ENCODE measurements around the gene TAX1BP3. TPM values are rescaled to one million over a fixed set of nuclear protein-coding genes. Genes with fewer than 3 reads are reported as not detected.
A peak's percentile ranks its signal among the peaks of the same experiment; 100 is the strongest.

Gene TAX1BP3
- total RNA-seq, 1 donor: 164 TPM

GRCh38 chr17:3641014-3641413, 27.4 kb downstream of the TAX1BP3 start:
- Histone ChIP-seq H4K20me1 (ENCODE audit: insufficient read depth, low read length) (peaks cover 2% of the 10 kb centered on the region), H3K4me1 (ENCODE audit: insufficient read depth, low read length) (peaks cover 13% of the 10 kb centered on the region), H3K4me2 (ENCODE audit: insufficient read depth, low read length) (no peak overlapping the region), H3K9me3 (ENCODE audit: low read depth, low read length) (no peaks in the 10 kb centered on the region), H3K4me3 (ENCODE audit: insufficient read depth, low read length) (no peak overlapping the region), H3K79me2 (ENCODE audit: insufficient read depth, low read length) (peaks cover 23% of the 10 kb centered on the region), H3K36me3 (ENCODE audit: insufficient read depth, low read length) (peaks cover 12% of the 10 kb centered on the region), H2AFZ (ENCODE audit: low read length) (no peak overlapping the region), H3K27ac (ENCODE audit: low read depth, low read length) (no peak overlapping the region), H3K27me3 (ENCODE audit: insufficient read depth, low read length) (no peaks in the 10 kb centered on the region)
- DNase-seq (ENCODE audit: insufficient read length, low spot score, missing footprints): no peak
- no peak for TF ChIP-seq CTCF (IDR thresholded peaks at IDR 0.05; ENCODE audit: extremely low read depth, low read depth, low read length)

- Histone ChIP-seq H3K4me2 (ENCODE audit: insufficient read depth, low read length) (peak overlapping the region; percentile 33), H3K9me3 (ENCODE audit: low read depth, low read length) (no peaks in the 10 kb centered on the region), H3K27me3 (ENCODE audit: insufficient read depth, low read length) (no peaks in the 10 kb centered on the region), H3K36me3 (ENCODE audit: insufficient read depth, low read length) (peaks cover 11% of the 10 kb centered on the region), H2AFZ (ENCODE audit: low read length) (peak overlapping the region; percentile 66), H3K4me3 (ENCODE audit: insufficient read depth, low read length) (no peak overlapping the region), H3K4me1 (ENCODE audit: insufficient read depth, low read length) (peaks cover 13% of the 10 kb centered on the region), H4K20me1 (ENCODE audit: insufficient read depth, low read length) (peaks cover under 1% of the 10 kb centered on the region), H3K79me2 (ENCODE audit: insufficient read depth, low read length) (peaks cover 31% of the 10 kb centered on the region), H3K27ac (ENCODE audit: low read depth, low read length) (peak overlapping the region; percentile 75)
- DNase-seq (ENCODE audit: insufficient read length, low spot score, missing footprints): peak; percentile 92
- TF ChIP-seq CTCF (IDR thresholded peaks at IDR 0.05; ENCODE audit: extremely low read depth, low read depth, low read length): no peak
Measured at GRCh38 chr17:3639981-3640596, 28.3 kb downstream of the TAX1BP3 start.

GRCh38 chr17:3636908-3637373, 31.4 kb downstream of the TAX1BP3 start:
- H3K4me2 ChIP-seq (ENCODE audit: insufficient read depth, low read length): peak overlapping the region; percentile 97
- no peak for TF ChIP-seq CTCF (IDR thresholded peaks at IDR 0.05; ENCODE audit: extremely low read depth, low read depth, low read length)
- H3K4me3 ChIP-seq (ENCODE audit: insufficient read depth, low read length): peak overlapping the region; percentile 83
- peaks cover 12% of the 10 kb centered on the region for H3K36me3 ChIP-seq (ENCODE audit: insufficient read depth, low read length)
- no peaks in the 10 kb centered on the region for H3K9me3 ChIP-seq (ENCODE audit: low read depth, low read length)
- peak overlapping the region; percentile 94 for H2AFZ ChIP-seq (ENCODE audit: low read length)
- peak overlapping the region; percentile 92 for H3K27ac ChIP-seq (ENCODE audit: low read depth, low read length)
- peaks cover 39% of the 10 kb centered on the region for H3K79me2 ChIP-seq (ENCODE audit: insufficient read depth, low read length)
- H3K27me3 ChIP-seq (ENCODE audit: insufficient read depth, low read length): no peaks in the 10 kb centered on the region
- H4K20me1 ChIP-seq (ENCODE audit: insufficient read depth, low read length): no peaks in the 10 kb centered on the region
- DNase-seq (ENCODE audit: insufficient read length, low spot score, missing footprints): peak; percentile 87
- H3K4me1 ChIP-seq (ENCODE audit: insufficient read depth, low read length): peaks cover 13% of the 10 kb centered on the region

- no peak for TF ChIP-seq CTCF (IDR thresholded peaks at IDR 0.05; ENCODE audit: extremely low read depth, low read depth, low read length)
- H3K36me3 ChIP-seq (ENCODE audit: insufficient read depth, low read length): peaks cover 12% of the 10 kb centered on the region
Measured at GRCh38 chr17:3636154-3636907, 32.0 kb downstream of the TAX1BP3 start, which contains the start of the genes CTNS and SHPK. CTNS (plus strand) TSS chr17:3636760; CDS start chr17:3640207, 3,447 bp downstream. SHPK (minus strand) TSS chr17:3636250; CDS start chr17:3636219, 31 bp downstream.

More at GRCh38 chr17:3636154-3636907, 32.0 kb downstream of the TAX1BP3 start, which contains the start of the genes CTNS and SHPK:
- H4K20me1 ChIP-seq (ENCODE audit: insufficient read depth, low read length): no peaks in the 10 kb centered on the region
- peak; percentile 100 for DNase-seq (ENCODE audit: insufficient read length, low spot score, missing footprints)
- peaks cover 39% of the 10 kb centered on the region for H3K79me2 ChIP-seq (ENCODE audit: insufficient read depth, low read length)
- H3K4me3 ChIP-seq (ENCODE audit: insufficient read depth, low read length): peak within 1 kb of the TSS; percentile 83
- H3K9me3 ChIP-seq (ENCODE audit: low read depth, low read length): no peaks in the 10 kb centered on the region
- H3K27me3 ChIP-seq (ENCODE audit: insufficient read depth, low read length): no peaks in the 10 kb centered on the region
- peaks cover 13% of the 10 kb centered on the region for H3K4me1 ChIP-seq (ENCODE audit: insufficient read depth, low read length)
- peak within 1 kb of the TSS; percentile 92 for H3K27ac ChIP-seq (ENCODE audit: low read depth, low read length)
- H2AFZ ChIP-seq (ENCODE audit: low read length): peak within 1 kb of the TSS; percentile 94
- peak within 1 kb of the TSS; percentile 97 for H3K4me2 ChIP-seq (ENCODE audit: insufficient read depth, low read length)

Measured in osteoblast (primary cell).